NK-92 (cell line): ENCODE data around the gene CBR1.
"Not testable (repeated sequence)": the region's sequence is repeated elsewhere in the genome, so short reads cannot be mapped to it uniquely, and the experiment has no call there.

Source experiments
- DNase-seq: peaks from one replicate; lab custom pipeline; 2025; ENCODE audit not compliant: unreplicated experiment; lab: John Stamatoyannopoulos, UW

CBR1 gene

GRCh38 chr21:36079010-36079649 lies 9.3 kb downstream of the CBR1 start:
- no peak for DNase-seq

GRCh38 chr21:36079671-36080070 lies 9.8 kb downstream of the CBR1 start:
- no peak for DNase-seq

GRCh38 chr21:36080386-36080785 lies 10.6 kb downstream of the CBR1 start:
- no peak for DNase-seq

- DNase-seq = no peak
Observed at GRCh38 chr21:36082237-36082664, 12.4 kb downstream of the CBR1 start.

- no peak for DNase-seq
Observed at GRCh38 chr21:36087362-36088138, 17.7 kb downstream of the CBR1 start.

- no peak for DNase-seq
Observed at GRCh38 chr21:36089946-36090345, 20.1 kb downstream of the CBR1 start.

- no peak for DNase-seq
Observed at GRCh38 chr21:36092681-36093080, 22.9 kb downstream of the CBR1 start.

GRCh38 chr21:36093512-36093911 lies 23.7 kb downstream of the CBR1 start:
- DNase-seq = no peak

GRCh38 chr21:36096398-36097290 lies 26.8 kb downstream of the CBR1 start:
- DNase-seq = no peak

- DNase-seq = no peak
Observed at GRCh38 chr21:36097427-36098181, 27.8 kb downstream of the CBR1 start.

GRCh38 chr21:36098182-36098532 lies 28.3 kb downstream of the CBR1 start:
- no peak for DNase-seq

- no peak for DNase-seq
Observed at GRCh38 chr21:36099000-36099399, 29.2 kb downstream of the CBR1 start.

- not testable (repeated sequence) for DNase-seq
Observed at GRCh38 chr21:36099695-36100211, 29.9 kb downstream of the CBR1 start.

- DNase-seq = no peak
Observed at GRCh38 chr21:36100971-36101641, 31.3 kb downstream of the CBR1 start.

GRCh38 chr21:36103434-36103833 lies 33.6 kb downstream of the CBR1 start:
- DNase-seq = no peak

- DNase-seq = no peak
Observed at GRCh38 chr21:36104317-36105300, 34.8 kb downstream of the CBR1 start.

GRCh38 chr21:36105327-36105842 lies 35.6 kb downstream of the CBR1 start:
- DNase-seq = no peak

GRCh38 chr21:36109868-36110267 lies 40.0 kb downstream of the CBR1 start:
- DNase-seq = no peak

- DNase-seq = no peak
Observed at GRCh38 chr21:36111238-36111637, 41.4 kb downstream of the CBR1 start.
